GM23248 (cell line): ENCODE measurements around the gene MIAT.

Source experiments
- EZH2 ChIP-seq: fragments of 200-600 bp; sonication (generic); IDR thresholded peaks from 2 replicates; pipeline ENCODE4 v1.6.1; 2018; ENCODE audit warnings: antibody characterized with exemption, mild to moderate bottlenecking; ENCODE audit not compliant: insufficient read depth, poor library complexity, severe bottlenecking
- EZH2phosphoT487 ChIP-seq: fragments of 200-600 bp; sonication (generic); IDR thresholded peaks from 2 replicates; pipeline ENCODE4 v1.6.1; 2018; ENCODE audit warnings: antibody characterized with exemption, moderate library complexity, mild to moderate bottlenecking, low read depth; ENCODE audit not compliant: insufficient read depth

- TF ChIP-seq EZH2: no peak
- TF ChIP-seq EZH2phosphoT487: no peak
These were observed 3.0 kb downstream of the MIAT start for GRCh38 chr22:26660356-26660755.
